Amniotic stem cell (primary cell): Measurements from ENCODE around the gene BRD4.

Experiments
- DNase-seq: peaks from one replicate; lab custom pipeline; 2025; lab: John Stamatoyannopoulos, UW

Gene BRD4

GRCh38 chr19:15313649-15314279 lies 18.6 kb downstream of the BRD4 start:
- DNase-seq: no peak

- no peak for DNase-seq
Measured at GRCh38 chr19:15307169-15307568, 25.2 kb downstream of the BRD4 start.

- DNase-seq: no peak
Measured at GRCh38 chr19:15305582-15306334, 26.6 kb downstream of the BRD4 start.

- DNase-seq: no peak
Measured at GRCh38 chr19:15304140-15304705, 28.1 kb downstream of the BRD4 start.

- DNase-seq: no peak
Measured at GRCh38 chr19:15303105-15303780, 29.1 kb downstream of the BRD4 start.

- no peak for DNase-seq
Measured at GRCh38 chr19:15300533-15301197, 31.7 kb downstream of the BRD4 start.

GRCh38 chr19:15299568-15300409 lies 32.5 kb downstream of the BRD4 start:
- peak; percentile 87 for DNase-seq

GRCh38 chr19:15298847-15299567 lies 33.3 kb downstream of the BRD4 start:
- no peak for DNase-seq

GRCh38 chr19:15297416-15298224 lies 34.7 kb downstream of the BRD4 start:
- no peak for DNase-seq

- DNase-seq: no peak
Measured at GRCh38 chr19:15296841-15297415, 35.4 kb downstream of the BRD4 start.

- DNase-seq: no peak
Measured at GRCh38 chr19:15296353-15296752, 36.0 kb downstream of the BRD4 start.

- DNase-seq: no peak
Measured at GRCh38 chr19:15294561-15294990, 37.8 kb downstream of the BRD4 start.

- DNase-seq: no peak
Measured at GRCh38 chr19:15293781-15294491, 38.4 kb downstream of the BRD4 start.

GRCh38 chr19:15292847-15293582 lies 39.3 kb downstream of the BRD4 start:
- DNase-seq: no peak

GRCh38 chr19:15292140-15292539 lies 40.2 kb downstream of the BRD4 start:
- no peak for DNase-seq

GRCh38 chr19:15291548-15292021 lies 40.8 kb downstream of the BRD4 start:
- no peak for DNase-seq

GRCh38 chr19:15291089-15291488 lies 41.2 kb downstream of the BRD4 start:
- no peak for DNase-seq

- DNase-seq: no peak
Measured at GRCh38 chr19:15290166-15290565, 42.2 kb downstream of the BRD4 start.
